GM18511 (cell line): Measurements from ENCODE around the gene CYB5A.
A peak's percentile ranks its signal among the peaks of the same experiment; 100 is the strongest.

Experiments used
- ATAC-seq: cut with Tn5 transposase; IDR thresholded peaks from one replicate; pipeline ENCODE4 v1.9.1; 2021; ENCODE audit warnings: mild to moderate bottlenecking, moderate library complexity; ENCODE audit not compliant: unreplicated experiment

The CYB5A gene

DNA sequence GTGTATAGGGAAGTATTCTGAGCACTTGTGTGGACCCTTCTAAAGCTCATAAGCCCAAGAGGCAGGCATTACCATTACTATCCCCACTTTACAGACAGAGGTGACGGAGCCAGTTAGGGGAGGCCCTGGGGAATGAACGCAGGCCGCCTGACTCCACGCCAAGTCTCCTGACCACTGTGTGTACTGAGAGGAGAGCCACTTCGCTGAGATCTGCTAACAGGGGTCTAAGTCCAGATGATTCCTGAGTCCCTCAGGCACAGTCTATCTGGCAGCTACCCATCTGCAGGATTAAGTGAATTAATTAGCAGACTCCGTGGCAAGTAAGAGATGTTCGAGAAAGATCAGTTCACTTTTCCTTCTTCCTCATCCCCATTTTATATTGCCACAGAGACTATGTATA is 13.7 kb downstream of the CYB5A start:
- no peak for ATAC-seq

DNA sequence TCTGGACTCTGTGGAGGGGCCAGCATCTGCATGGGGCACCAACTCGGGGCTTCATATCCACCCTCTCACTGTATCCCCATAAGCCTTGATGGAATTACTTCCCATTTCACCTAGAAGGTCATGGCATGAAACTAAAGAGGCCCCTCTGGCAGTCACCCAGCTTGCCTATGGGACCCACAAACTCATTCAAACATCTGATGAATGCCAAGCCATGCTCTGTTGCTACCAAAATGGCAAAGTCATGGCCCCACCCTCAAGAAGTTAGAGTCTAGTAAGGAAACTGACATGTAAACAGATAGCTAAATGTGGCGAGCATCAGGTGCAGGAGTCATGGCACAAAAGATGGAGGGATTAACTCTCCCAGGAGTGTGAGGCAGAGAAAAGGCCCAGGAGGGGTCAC is 14.5 kb downstream of the CYB5A start:
- ATAC-seq = no peak

DNA sequence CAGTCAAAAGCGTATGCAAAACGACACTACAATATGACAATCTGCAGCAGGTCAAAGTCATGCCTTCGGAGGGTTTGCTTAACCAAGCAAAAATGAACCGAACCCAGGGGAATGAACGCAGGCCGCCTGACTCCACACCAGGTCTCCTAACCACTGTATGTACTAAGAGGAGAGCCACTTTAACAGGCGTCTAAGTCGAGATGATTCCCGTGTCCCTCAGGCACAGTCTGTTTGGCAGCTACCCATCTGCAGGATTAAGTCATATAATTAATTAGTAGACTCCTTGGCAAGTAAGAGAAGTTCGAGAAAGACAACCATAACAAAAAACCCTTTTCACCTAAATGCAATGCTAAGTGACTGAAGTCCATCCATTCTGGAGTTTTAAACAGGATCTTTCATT is 15.2 kb downstream of the CYB5A start:
- no peak for ATAC-seq

DNA sequence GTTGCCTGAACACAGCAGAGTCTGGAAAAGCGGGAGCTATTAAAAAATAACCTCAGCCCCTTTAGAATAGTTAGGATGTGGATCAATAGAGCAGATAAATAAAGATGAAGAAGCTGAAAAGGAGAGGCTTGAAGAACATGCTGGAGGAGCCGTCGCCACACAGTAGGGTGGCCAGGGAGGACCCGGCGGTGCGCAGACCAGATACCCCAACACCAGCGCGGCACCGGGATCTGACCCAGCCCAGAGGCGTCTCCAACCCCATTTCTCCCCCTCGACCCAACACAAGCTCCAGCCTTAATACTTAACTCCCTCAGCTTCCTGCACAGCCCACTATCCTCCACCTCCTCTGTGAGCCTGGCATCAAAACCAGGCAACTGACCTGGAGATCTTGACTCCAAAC is 16.0 kb downstream of the CYB5A start:
- no peak for ATAC-seq

DNA sequence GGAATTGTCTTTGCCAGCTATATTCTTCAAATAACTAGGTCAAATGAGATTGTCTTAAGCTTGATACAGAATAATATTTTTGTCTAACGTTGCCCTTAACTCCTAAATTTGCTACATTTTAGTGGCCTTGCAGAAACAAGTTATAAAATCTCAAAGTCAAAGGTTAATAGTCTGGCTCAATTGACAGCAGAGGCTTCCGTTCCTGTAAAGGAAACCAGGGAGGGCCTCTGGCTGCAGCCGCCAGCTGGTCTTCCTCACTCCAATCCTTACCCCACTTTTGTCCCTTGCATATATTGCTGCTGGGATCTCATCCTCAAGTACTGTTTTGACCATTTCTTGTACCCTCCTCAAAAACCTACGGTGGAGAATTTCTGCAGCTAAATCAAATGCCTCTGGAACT is 17.1 kb downstream of the CYB5A start:
- no peak for ATAC-seq

DNA sequence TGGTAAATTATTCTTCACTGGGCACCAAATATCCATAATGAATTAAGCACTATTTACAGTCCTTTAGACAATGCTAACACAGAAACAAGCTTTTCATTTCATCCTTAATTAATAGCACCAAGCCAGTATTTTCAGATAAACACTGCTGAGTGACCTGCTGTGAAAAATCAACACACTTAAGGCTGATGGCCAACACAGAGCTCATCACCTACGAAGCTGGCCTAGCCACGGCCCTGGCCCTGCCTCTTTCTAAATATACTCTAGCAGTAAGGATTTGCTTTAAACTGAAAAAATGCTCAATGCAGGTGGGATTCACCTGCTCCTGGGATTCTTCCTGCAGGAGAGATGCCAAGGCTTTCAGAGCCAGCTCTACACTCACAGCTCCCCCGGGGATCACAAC is 18.4 kb downstream of the CYB5A start:
- no peak for ATAC-seq

DNA sequence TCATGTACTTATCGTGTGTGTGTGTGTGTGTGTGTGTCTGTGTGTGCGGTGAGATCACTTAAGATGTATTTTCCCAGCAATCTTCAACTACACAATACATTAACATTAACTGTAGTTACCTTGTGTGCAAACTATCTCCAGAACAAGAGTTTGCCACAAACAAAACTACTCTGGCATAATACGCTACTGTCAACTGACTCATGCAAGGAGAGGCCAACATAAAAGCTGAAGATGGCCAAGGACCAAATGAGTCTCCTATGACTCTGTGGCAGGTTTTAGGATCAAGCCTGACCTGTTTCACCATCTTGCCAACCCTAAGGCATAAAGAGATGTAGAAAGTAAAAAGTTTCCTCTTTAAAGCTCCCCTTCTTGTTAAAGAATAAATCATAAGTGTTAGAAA is 20.1 kb downstream of the CYB5A start:
- no peak for ATAC-seq

DNA sequence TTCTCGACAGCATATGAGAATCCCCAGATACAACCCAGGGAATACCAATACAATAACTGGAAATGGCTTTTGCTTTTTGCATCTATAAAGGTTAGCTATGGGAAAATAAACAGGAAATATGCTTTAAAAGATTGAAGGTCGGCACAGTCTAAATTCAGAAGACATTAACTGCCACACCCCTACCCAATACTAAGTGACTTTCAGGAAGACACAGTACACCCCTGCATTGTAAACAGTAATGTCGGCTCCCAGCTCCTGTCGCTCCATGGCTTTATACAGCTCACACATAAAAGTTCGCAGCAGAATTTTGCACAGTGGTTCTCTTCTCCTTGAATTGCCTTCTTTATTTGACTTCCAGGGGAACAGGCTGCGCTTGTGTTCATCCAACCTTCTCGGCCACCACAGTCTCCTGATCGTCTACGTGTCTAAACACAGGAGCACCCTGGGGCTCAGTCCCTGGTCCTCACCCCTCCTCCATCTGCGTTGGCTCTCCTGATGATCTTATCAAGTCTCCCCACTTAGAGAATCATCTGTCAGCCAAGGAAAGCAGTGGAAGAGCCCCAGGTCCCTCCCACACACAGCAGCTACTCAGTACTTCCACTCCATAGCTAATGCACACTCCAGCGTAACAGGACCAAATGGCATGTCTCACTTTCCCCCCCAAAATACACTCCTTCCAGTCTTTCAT is 22.7 kb downstream of the CYB5A start:
- no peak for ATAC-seq

DNA sequence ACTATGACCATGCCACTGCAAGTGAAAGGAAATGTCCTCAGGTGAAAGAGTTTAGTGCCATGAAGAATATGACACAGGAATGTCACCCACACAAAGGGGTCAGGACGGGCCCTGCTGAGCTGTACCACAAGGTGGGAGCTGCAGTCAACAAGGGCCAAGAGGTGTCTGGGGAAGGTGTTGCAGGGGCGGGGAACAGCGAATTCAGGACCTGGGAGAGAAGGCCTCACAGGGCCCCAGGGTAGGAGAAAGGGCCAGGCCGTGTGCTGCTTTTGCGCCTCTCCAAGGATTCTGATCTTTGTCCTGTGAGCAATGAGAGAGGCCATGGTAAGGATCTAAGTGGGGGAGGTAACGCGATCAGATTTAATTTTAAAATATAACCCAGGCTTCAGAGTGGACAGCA is 23.6 kb downstream of the CYB5A start:
- no peak for ATAC-seq

DNA sequence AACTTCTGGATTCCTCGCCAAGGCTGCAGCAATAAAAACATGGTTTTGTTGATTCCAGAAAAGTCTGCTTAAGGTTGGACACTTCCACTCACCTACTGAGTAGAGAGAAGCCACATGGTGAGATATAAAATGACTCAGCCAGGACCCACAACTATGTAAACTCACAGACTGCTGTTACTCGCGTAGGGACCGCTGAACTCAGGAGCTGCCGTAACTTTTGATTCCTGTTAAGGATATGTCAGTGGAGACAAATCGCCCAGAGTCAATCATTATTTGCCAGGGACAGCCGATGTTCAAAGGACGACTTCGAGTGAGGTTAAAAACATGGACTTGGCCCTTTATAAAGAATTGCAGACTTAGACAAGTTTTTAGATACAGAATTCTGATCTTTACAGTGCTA is 25.6 kb downstream of the CYB5A start:
- no peak for ATAC-seq

DNA sequence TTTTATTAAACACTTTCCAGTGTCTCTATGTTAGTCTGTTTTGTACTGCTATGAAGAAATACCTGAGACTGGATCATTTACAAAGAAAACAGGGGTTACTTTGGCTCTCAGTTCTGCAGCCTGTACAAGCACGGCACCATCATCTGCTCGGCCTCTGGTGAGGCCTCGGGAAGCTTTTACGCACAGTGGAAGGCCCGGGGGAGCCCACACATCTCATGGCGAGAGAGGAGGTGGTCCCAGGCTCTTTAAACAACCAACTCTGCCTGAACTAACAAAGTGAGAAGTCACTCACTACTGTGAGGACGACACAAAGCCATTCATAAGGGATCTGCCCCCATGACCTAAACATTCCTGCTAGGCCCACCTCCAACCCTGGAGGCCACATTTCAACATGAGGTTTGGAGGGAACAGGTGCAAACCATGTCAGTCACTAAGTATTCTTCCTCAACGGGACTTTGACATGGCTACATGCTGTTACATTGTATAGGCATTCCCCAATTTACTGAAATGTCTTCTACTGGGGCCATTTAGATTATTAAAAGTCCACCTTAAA is 26.1 kb downstream of the CYB5A start:
- no peak for ATAC-seq

DNA sequence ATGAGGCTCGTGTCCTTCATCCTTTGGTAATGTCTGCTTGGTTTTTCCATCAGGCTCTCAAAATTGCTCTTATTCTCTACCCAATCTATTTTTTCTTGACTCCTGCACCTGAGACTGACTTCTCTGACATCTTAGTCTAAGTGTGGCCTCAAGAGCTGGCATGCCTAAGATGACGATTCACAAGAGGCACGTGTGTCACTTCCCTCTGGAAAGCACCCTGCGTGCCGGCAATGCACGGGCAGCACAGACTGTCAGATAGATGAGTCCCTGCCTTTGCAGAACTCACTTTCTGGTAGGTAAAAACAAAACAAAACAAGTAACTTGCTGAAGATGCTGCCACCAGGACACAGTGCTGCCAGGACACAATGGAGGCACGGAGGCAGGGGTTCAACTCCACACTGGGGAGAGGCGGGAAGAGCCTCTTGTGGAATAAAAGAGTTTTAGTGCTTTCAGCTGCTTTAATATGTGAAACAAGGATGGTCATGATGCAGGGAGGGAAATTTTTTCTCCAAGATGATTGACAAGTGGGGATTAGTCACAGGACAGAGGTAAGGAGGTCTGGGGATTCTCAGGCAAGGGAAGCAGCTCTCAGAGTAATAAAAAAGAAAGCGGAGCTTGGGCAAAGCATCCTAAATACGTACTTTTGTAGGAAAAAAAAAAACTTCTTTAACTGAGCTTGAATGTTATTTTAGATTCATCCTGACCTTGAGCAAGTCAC is 27.3 kb downstream of the CYB5A start:
- peak; percentile 100 for ATAC-seq

DNA sequence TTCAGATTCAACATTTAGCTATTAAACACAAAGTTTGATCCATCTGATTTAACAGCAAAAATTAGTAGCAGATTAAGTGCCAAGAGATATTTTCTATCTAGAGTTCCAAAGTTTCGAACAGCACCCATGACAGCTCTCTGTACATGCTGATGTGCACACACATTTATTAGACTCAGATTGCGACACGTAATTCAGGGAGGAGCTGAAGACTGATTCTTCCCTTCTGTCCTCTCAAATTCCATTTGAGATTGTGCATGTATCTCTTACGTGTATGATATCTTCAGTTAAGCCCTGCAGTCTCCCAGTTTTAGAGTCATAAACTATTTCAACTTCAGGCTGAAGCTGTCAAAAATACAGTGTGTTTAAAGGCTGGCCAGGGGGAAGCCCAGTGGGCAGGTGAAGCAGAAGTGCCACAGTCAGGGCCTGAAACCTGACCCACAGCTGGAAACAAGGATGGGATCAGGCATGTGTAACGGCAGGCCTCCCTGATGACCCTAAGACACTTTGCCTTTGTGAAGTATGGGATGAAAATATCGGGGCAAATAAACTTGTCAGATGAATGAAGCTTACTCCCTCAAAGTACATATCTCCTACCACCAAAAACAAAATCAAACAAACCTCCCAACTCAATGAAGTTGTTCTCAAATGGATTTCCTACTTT is 30.6 kb downstream of the CYB5A start:
- ATAC-seq = no peak

DNA sequence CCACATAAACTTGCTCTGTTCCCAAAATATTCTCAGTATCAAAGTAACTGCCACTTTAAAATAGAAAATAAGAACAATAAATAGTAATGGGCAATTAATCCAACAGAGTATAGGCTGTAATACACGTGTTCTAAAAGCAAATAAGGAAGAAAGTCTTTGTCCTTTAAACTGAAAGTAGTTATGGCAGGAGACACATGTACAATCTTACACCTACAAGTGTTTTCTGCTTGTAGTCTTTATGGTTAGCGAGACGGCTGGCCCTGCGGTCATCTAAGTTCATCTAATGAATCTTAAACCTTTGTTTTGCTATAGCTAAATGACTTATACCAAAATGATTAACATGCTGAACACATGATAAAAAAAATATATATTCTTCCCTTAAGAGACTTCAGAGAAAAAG is 32.4 kb downstream of the CYB5A start:
- ATAC-seq = no peak

DNA sequence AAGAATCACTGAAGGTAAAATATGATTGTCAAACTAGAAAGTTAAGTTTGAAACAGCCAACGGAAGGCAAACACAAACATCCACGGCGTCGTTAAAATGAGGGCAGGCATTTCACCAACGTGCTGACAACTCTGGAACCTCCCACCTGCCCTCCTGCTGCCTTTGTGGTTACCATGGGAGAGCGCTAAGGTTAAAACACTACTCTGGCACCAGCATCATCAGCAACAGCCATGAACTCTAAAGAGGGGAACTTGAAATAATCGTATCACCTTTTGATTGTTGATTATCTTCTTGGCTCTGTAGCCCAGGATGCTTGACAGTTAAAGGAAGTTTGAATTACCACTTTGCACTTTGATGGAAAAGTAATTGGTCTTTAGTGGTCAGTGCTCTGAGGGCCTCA is 34.7 kb downstream of the CYB5A start:
- no peak for ATAC-seq

DNA sequence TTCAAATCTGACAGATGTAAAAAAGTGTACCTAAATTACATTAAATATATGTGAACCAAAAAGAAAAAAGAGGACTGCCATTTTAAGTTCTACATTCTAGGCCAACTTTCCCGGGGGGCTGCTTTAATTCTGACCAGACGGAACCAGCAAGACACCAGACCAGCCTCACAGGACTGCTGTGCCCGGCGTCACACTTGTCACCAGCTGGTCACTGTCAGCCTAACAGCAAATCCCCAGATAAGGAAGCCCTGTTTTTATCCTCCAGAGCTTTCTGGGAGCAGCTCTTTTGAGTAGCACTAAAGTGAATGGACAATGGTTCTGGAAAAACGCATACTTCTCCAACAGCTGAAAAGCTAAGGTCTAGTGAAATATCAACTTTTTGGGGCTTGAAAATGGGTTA is 35.6 kb downstream of the CYB5A start:
- no peak for ATAC-seq

DNA sequence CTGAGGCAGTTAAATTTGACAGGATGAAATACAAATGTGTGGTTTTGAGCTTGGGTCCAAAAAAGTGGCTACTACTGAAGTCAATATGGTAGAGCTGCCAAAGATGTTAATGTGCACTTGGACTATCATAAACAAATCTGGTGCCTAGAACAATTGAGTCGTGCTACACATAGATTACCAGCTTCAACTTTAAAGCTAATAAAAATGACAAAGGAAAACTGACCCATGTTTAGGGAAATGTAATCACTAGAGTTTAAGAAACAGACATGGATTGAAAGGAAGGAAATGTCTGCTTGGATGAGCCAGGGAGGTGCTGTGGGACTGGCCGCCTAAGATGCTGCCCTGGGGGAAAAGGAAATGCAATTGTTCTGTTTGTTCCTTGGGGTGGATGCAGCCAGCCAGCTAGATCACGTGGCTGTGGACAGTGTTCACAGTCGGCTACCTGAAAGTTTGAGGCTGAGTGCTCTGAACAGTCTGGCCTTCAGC is 36.6 kb downstream of the CYB5A start:
- ATAC-seq = no peak

DNA sequence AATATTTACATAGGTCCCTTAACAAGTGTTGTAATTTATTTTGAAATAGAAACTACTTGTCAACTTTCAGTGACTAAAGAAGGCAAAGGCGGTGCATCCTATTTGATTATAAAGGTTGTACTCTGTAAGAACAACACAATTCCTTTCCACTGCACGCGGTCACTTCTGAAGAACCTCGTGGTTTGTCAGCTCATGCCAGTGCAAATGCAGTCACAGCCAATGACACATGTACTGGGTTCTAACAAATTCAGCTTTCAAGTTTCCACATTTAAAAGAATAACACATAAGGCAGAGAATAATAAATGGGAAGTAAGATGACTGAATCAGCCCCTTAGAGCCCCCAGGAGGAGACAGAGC is 39.7 kb downstream of the CYB5A start:
- no peak for ATAC-seq

DNA sequence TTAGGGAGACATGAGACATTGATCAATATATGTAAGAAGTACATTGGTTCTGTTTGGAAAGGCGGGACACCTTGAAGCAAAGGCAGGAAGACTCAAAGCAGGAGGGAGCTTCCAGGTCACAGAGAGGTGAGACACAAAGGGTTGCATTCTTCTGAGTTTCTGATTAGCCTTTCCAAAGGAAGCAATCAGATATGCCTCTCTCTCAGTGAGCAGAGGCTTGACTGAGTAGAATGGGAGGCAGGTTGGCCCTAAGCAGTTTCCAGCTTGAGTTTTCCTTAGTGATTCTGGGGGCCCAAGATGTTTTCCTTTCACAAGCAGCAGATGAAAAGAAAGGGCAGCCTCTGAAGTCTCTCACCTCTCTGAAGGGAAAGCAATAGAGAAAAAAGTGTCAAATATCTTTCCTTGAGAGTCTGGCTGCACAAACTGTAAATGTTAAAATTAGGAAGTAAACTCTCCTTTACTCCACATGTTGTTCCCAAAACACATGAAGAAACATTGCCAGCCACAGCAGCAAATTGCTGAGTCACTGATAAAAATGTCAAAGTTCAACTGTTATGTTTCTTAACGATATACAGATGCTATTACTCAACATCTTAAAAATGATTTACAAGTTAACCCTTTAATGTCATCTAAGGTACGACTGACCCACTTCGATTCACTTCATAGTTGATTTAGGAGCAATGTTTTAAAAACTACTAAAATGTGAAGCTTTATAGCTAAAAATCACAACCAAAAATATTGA is 40.3 kb downstream of the CYB5A start:
- no peak for ATAC-seq

DNA sequence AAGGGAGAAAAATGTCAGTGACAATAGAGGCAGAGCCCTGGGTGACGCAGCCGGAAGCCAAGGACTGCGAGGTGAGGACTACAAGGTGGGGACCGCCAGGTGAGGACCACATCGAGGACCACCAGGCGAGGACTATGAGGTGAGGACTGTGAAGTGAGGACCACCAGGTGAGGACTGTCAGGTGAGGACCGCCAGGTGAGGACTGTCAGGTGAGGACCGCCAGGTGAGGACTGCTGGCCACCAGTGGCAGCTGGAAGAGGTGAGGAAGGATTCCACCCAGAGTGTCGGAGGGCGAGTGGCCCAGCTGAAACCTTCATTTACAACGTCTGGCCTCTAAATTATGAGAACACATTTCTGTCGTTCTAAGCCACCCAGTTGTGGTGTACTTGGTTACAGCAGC is 41.6 kb downstream of the CYB5A start:
- no peak for ATAC-seq
